K562 (cell line): Measurements from ENCODE around the gene LRRC25. TPM values are rescaled to one million over a fixed set of nuclear protein-coding genes. Genes with fewer than 3 reads are reported as not detected.

Experiments
- BCL6 ChIP-seq: fragments of 250-450 bp; sonication (Bioruptor Pico); IDR thresholded peaks from 2 replicates; pipeline ENCODE4 v1.4.0; 2020
- GABPB1 ChIP-seq: sonication (generic); formaldehyde crosslinking; IDR thresholded peaks from 2 replicates; pipeline ENCODE4 v1.8.0; 2022; ENCODE audit warnings: mild to moderate bottlenecking, missing genetic modification reagents
- GATAD2A ChIP-seq: fragments of 450-650 bp; IDR thresholded peaks from 2 replicates; pipeline ENCODE4 v1.6.1; 2017
- JUND ChIP-seq, 2 experiments: IDR thresholded peaks; 2 replicates in 1 of 2; 3 replicates in 1 of 2; pipeline ENCODE4 v1.6.1; 2011; ENCODE audit warnings: borderline replicate concordance in 2 of 2, low read depth in 2 of 2, low read length in 2 of 2, improper control_type of control experiment in 1 of 2, missing biosample characterization in 1 of 2, missing genetic modification characterization in 1 of 2, missing genetic modification reagents in 1 of 2
- MGA ChIP-seq: fragments of 450-650 bp; IDR thresholded peaks from 2 replicates; pipeline ENCODE4 v1.6.1; 2016; ENCODE audit warnings: mild to moderate bottlenecking, moderate library complexity
- NR2C2 ChIP-seq, 2 experiments: fragments of 200-800 bp in 1 of 2; sonication (Bioruptor generic) in 1 of 2; sonication (generic) in 1 of 2; formaldehyde crosslinking in 1 of 2; IDR thresholded peaks; 2 replicates each; pipeline versions ENCODE4 v1.6.1 to v1.8.0; 2016 to 2022; ENCODE audit warnings: mild to moderate bottlenecking in 1 of 2, missing compliant biosample characterization in 1 of 2, missing genetic modification characterization in 1 of 2, missing genetic modification reagents in 1 of 2
- POLR2A ChIP-seq: fragments of 450-650 bp; conservative IDR thresholded peaks from 2 replicates; pipeline ENCODE4 v1.6.1; 2016
- RBFOX2 ChIP-seq: fragments of 200-400 bp; formaldehyde crosslinking; IDR thresholded peaks from 2 replicates; pipeline ENCODE4 v1.6.1; 2017; ENCODE audit warnings: low read depth, mild to moderate bottlenecking, low read length, moderate library complexity
- SMAD3 ChIP-seq: fragments of 450-650 bp; formaldehyde crosslinking; conservative IDR thresholded peaks from 2 replicates; pipeline ENCODE4 v1.4.0; 2020; ENCODE audit warnings: mild to moderate bottlenecking
- THAP12 ChIP-seq: fragments of 250-450 bp; sonication (Bioruptor Pico); IDR thresholded peaks from 2 replicates; pipeline ENCODE4 v1.9.0; 2021; ENCODE audit warnings: mild to moderate bottlenecking, inconsistent platforms
- ZNF140 ChIP-seq: fragments of 250-450 bp; sonication (Bioruptor Pico); IDR thresholded peaks from 2 replicates; pipeline ENCODE4 v1.8.0; 2021; ENCODE audit warnings: moderate library complexity, mild to moderate bottlenecking, inconsistent platforms
- ZNF143 ChIP-seq: sonication (generic); formaldehyde crosslinking; IDR thresholded peaks from 2 replicates; pipeline ENCODE4 v1.9.0; 2022; ENCODE audit warnings: mild to moderate bottlenecking, missing genetic modification reagents
- polyA plus RNA-seq, 8 experiments: library from polyadenylated mRNA; depleted of rRNA in 4 of 8; stranded (reverse) in 5 of 8; unstranded in 3 of 8; fragments of >200 nt; fragmentation: Nextera tagmentation in 2 of 8; fragmentation: Illumina TruSeq in 1 of 8; extraction: Ambion mirVana in 2 of 8; extraction: Trizol in 1 of 8; gene quantifications; 2 replicates each; pipeline versions ENCODE4 v1.2.1 to v1.2.3, GENCODE V29; 2011 to 2014; ENCODE audit warnings: inconsistent platforms in 1 of 8, missing spikeins in 1 of 8
- total RNA-seq, 7 experiments: library from RNA; depleted of rRNA in 6 of 7; stranded (reverse); fragments of >200 nt in 6 of 7; fragmentation: Illumina TruSeq in 2 of 7; extraction: Trizol in 2 of 7; gene quantifications; 2 replicates each; pipeline versions ENCODE4 v1.2.1 to v1.2.3, GENCODE V29; 2011 to 2021; ENCODE audit warnings: low replicate concordance in 1 of 7
- TF ChIP-seq, protein P1 (sequence below): sonication (generic); formaldehyde crosslinking; IDR thresholded peaks from 2 replicates; pipeline ENCODE4 v1.8.0; 2023; ENCODE audit warnings: mild to moderate bottlenecking, missing genetic modification reagents

Gene LRRC25
- total and polyA plus RNA-seq, 9 of the 15 experiments (the other 6 are each of a cell fraction or from before 2014, with no cell fraction given): 0.07 to 0.36 (median 0.10) TPM; not detected in 3

DNA sequence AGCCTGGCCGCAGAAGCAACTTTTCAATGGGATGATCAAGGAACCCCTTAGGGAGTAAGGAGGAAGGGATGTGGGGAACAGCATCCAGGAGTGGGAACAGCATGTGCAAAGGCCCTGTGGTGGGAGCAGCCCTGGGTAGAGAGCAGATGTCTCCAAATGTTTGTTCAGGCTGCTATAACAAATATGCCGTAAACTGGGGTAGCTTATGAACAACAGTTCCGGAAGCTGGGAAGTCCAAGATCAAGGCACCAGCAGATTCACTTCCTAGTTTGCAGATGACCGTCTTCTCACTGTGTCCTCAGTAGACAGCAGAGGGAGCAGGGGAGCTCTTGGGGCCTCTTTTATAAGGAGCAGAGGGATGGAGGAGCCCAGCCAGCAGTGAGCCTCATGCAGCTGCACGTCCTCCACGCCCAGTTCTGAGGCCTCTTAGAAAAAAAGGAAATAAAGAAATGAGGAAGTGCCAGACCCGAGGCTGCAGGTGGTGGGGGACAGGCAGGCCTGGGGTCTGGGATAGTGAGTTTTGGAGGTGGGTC, 4.2 kb upstream of the LRRC25 start (continued):
- TF ChIP-seq MGA: no peak
- TF ChIP-seq GABPB1 (CRISPR knock-in tag): no peak
- no peak for TF ChIP-seq ZNF143 (CRISPR knock-in tag)
- no peak for TF ChIP-seq GATAD2A
- peak; percentile 27; the same call in 1 of the 2 replicates for TF ChIP-seq JUND (IDR thresholded peaks at IDR 0.05; ENCODE audit: borderline replicate concordance, low read depth, low read length)
- TF ChIP-seq JUND (tag; IDR thresholded peaks at IDR 0.05; ENCODE audit: borderline replicate concordance, low read depth, low read length): no peak; the same call in 2 of the 3 replicates
- TF ChIP-seq NR2C2 (CRISPR knock-in tag; IDR thresholded peaks at IDR 0.05): no peak
- peak; percentile 60 for TF ChIP-seq NR2C2 (tag; IDR thresholded peaks at IDR 0.05)
- no peak for TF ChIP-seq SMAD3 (CRISPR knock-in tag)
- TF ChIP-seq, protein P1, sequence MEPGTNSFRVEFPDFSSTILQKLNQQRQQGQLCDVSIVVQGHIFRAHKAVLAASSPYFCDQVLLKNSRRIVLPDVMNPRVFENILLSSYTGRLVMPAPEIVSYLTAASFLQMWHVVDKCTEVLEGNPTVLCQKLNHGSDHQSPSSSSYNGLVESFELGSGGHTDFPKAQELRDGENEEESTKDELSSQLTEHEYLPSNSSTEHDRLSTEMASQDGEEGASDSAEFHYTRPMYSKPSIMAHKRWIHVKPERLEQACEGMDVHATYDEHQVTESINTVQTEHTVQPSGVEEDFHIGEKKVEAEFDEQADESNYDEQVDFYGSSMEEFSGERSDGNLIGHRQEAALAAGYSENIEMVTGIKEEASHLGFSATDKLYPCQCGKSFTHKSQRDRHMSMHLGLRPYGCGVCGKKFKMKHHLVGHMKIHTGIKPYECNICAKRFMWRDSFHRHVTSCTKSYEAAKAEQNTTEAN: 0 out of 2 replicates have a peak, but pooled peaks have one; percentile 30
- TF ChIP-seq ZNF140 (CRISPR knock-in tag): no peak
- TF ChIP-seq THAP12: no peak
- no peak for TF ChIP-seq POLR2A
- no peak for TF ChIP-seq BCL6 (CRISPR knock-in tag)
- 0 out of 2 replicates have a peak, but pooled peaks have one; percentile 24 for TF ChIP-seq RBFOX2
